HCT116 (cell line): ENCODE measurements around the gene GLRA2.

ENCODE experiments used
- CEBPB ChIP-seq: IDR thresholded peaks from 2 replicates; pipeline ENCODE4 v1.6.1; 2012; ENCODE audit warnings: low read depth
- ELF1 ChIP-seq: IDR thresholded peaks from 2 replicates; pipeline ENCODE4 v1.6.1; 2012; ENCODE audit warnings: low read depth, borderline replicate concordance
- EZH2 ChIP-seq: fragments of 200-600 bp; sonication (generic); IDR thresholded peaks from 2 replicates; pipeline ENCODE4 v1.6.1; 2017; ENCODE audit warnings: antibody characterized with exemption, mixed run types
- EZH2phosphoT487 ChIP-seq: fragments of 200-600 bp; IDR thresholded peaks from 2 replicates; pipeline ENCODE4 v1.6.1; 2018; ENCODE audit warnings: antibody characterized with exemption, borderline replicate concordance
- FOSL1 ChIP-seq: IDR thresholded peaks from 2 replicates; pipeline ENCODE4 v1.6.1; 2012; ENCODE audit warnings: low read depth
- POLR2AphosphoS5 ChIP-seq: IDR thresholded peaks from 2 replicates; pipeline ENCODE4 v1.6.1; 2011; ENCODE audit warnings: mild to moderate bottlenecking, low read depth, low read length, moderate library complexity
- RAD21 ChIP-seq: IDR thresholded peaks from 2 replicates; pipeline ENCODE4 v1.6.1; 2012; ENCODE audit warnings: low read depth, mild to moderate bottlenecking
- SP1 ChIP-seq: IDR thresholded peaks from 2 replicates; pipeline ENCODE4 v1.6.1; 2012; ENCODE audit warnings: low read depth
- TF ChIP-seq, protein P1 (sequence below), 3 experiments: fragments of 200-600 bp in 1 of 3; sonication (generic) in 1 of 3; IDR thresholded peaks in 2 of 3; conservative IDR thresholded peaks in 1 of 3; 2 replicates each; pipeline ENCODE4 v1.5.1; 2012 to 2017; ENCODE audit warnings: low read depth in 2 of 3, low read length in 2 of 3, antibody characterized with exemption in 1 of 3, borderline replicate concordance in 1 of 3, control low read depth in 1 of 3, mild to moderate bottlenecking in 1 of 3, mixed read lengths in 1 of 3, mixed run types in 1 of 3, moderate library complexity in 1 of 3; ENCODE audit not compliant: insufficient read depth in 1 of 3

DNA sequence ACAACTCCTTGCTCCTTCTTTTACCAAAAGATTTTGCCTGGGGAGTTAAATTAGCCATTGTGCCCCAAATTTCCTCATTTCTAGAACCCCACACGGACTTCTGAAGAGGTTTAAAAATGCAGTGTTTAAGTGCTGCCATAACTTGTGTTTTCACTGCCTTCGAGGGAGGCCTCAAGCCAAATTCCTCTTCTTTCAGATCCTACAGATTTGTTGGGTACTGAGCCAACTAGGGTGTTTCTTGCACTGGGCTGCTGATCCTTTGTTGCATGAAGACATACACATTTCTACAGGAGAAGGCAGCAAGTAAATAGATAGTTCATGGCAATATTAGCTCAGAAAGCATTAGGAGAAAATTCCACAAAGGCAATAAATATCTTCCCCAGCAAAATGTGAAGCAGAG is 43.8 kb downstream of the GLRA2 start:
- TF ChIP-seq EZH2phosphoT487 (no peak), ELF1 (no peak), RAD21 (no peak), POLR2AphosphoS5 (no peak), FOSL1 (no peak), EZH2 (no peak), CEBPB (no peak), SP1 (no peak)
- TF ChIP-seq, protein P1, sequence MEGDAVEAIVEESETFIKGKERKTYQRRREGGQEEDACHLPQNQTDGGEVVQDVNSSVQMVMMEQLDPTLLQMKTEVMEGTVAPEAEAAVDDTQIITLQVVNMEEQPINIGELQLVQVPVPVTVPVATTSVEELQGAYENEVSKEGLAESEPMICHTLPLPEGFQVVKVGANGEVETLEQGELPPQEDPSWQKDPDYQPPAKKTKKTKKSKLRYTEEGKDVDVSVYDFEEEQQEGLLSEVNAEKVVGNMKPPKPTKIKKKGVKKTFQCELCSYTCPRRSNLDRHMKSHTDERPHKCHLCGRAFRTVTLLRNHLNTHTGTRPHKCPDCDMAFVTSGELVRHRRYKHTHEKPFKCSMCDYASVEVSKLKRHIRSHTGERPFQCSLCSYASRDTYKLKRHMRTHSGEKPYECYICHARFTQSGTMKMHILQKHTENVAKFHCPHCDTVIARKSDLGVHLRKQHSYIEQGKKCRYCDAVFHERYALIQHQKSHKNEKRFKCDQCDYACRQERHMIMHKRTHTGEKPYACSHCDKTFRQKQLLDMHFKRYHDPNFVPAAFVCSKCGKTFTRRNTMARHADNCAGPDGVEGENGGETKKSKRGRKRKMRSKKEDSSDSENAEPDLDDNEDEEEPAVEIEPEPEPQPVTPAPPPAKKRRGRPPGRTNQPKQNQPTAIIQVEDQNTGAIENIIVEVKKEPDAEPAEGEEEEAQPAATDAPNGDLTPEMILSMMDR (IDR thresholded peaks at IDR 0.05 in 2 of 3, conservative IDR thresholded peaks at IDR 0.05 in 1 of 3; ENCODE audit: borderline replicate concordance in 1 of 3, insufficient read depth in 1 of 3, low read depth in 2 of 3, low read length in 2 of 3): no peak
